Suprapubic skin (tissue), 3 donors: Measurements from ENCODE around the gene AP1S3.

Experiments used
- POLR2A ChIP-seq, 2 donors: fragments of 450-650 bp; IDR thresholded peaks; one replicate each; pipeline ENCODE4 v1.6.1; 2017; ENCODE audit warnings: antibody characterized with exemption in 2 of 2, mild to moderate bottlenecking in 2 of 2, moderate library complexity in 2 of 2
- TF ChIP-seq, protein P1 (sequence below), 2 donors: fragments of 200-600 bp in 1 of 2; fragments of 450-650 bp in 1 of 2; sonication (generic) in 1 of 2; IDR thresholded peaks; one replicate each; pipeline ENCODE4 v1.5.1; 2016 to 2019; ENCODE audit warnings: antibody characterized with exemption in 2 of 2, mild to moderate bottlenecking in 1 of 2, moderate library complexity in 1 of 2

DNA sequence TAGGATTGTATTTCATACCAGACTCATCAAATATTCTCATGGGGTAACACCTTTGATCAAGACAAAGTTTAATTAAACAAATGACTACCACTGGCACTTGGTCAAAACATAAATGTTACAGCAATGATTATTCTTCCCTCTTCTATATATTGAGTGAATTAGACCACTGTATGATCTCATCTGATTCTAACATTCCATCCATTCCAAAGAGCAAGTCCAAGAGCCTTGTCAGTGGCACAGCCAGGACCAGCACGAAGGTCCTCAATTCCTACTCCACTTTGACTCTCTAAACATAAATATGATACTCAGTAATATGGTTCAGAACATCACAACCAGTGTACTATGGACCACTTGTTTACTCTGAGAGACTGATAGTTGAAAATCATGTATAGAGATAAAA lies 86.4 kb downstream of the AP1S3 start:
- TF ChIP-seq, protein P1, sequence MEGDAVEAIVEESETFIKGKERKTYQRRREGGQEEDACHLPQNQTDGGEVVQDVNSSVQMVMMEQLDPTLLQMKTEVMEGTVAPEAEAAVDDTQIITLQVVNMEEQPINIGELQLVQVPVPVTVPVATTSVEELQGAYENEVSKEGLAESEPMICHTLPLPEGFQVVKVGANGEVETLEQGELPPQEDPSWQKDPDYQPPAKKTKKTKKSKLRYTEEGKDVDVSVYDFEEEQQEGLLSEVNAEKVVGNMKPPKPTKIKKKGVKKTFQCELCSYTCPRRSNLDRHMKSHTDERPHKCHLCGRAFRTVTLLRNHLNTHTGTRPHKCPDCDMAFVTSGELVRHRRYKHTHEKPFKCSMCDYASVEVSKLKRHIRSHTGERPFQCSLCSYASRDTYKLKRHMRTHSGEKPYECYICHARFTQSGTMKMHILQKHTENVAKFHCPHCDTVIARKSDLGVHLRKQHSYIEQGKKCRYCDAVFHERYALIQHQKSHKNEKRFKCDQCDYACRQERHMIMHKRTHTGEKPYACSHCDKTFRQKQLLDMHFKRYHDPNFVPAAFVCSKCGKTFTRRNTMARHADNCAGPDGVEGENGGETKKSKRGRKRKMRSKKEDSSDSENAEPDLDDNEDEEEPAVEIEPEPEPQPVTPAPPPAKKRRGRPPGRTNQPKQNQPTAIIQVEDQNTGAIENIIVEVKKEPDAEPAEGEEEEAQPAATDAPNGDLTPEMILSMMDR (IDR thresholded peaks at IDR 0.05): no peak
- TF ChIP-seq POLR2A (IDR thresholded peaks at IDR 0.05): no peak
